OCI-LY7 (cell line): ENCODE results near the gene ERFE. TPM values are rescaled to one million over a fixed set of nuclear protein-coding genes. Genes with fewer than 3 reads are reported as not detected.

Experiments
- Bru-seq: library from RNA; stranded (reverse); fragments of 400-500 nt; gene quantifications from one replicate; lab custom pipeline; 2021; lab: Mats Ljungman, UMichigan
- BruChase-seq, 2 experiments: library from RNA; stranded (reverse); fragments of 400-500 nt; gene quantifications; one replicate each; lab custom pipeline; 2021; lab: Mats Ljungman, UMichigan
- BruUV-seq: library from RNA; stranded (reverse); fragments of 400-500 nt; replicated peaks from 2 replicates; lab custom pipeline; 2021; lab: Mats Ljungman, UMichigan
- CTCF ChIA-PET: fragments of 300-600 bp; sonication (Branson Sonifier 250); formaldehyde crosslinking; loops from one replicate; lab custom pipeline; 2022; ENCODE audit warnings: antibody characterized with exemption; ENCODE audit not compliant: unreplicated experiment; lab: Charles Lee
- POLR2A ChIA-PET: fragments of 300-600 bp; sonication (Branson Sonifier 250); formaldehyde crosslinking; loops from one replicate; lab custom pipeline; 2022; ENCODE audit warnings: antibody characterized with exemption; lab: Charles Lee
- DNase-seq: peaks from one replicate; pipeline ENCODE4 v3.0.0-alpha.2; 2015; ENCODE audit warnings: low spot score
- H2AFZ ChIP-seq: fragments of 200-600 bp; sonication (generic), shearing (Covaris generic); 2 replicates; pipeline ENCODE4 v1.6.1; 2014; ENCODE audit warnings: mild to moderate bottlenecking, antibody characterized with exemption, low read length, moderate library complexity
- H3K27ac ChIP-seq: fragments of 200-600 bp; sonication (generic); 2 replicates; pipeline ENCODE4 v1.5.1; 2014; ENCODE audit warnings: mixed run types, low read depth, mild to moderate bottlenecking, moderate library complexity, low read length, inconsistent platforms; ENCODE audit not compliant: poor library complexity, severe bottlenecking
- H3K36me3 ChIP-seq: fragments of 200-600 bp; sonication (generic); 2 replicates; pipeline ENCODE4 v1.6.1; 2014; ENCODE audit warnings: mild to moderate bottlenecking, antibody characterized with exemption, low read length, moderate library complexity, mixed read lengths; ENCODE audit not compliant: insufficient read depth
- H3K4me1 ChIP-seq: fragments of 200-600 bp; sonication (generic); 2 replicates; pipeline ENCODE4 v1.5.1; 2014; ENCODE audit warnings: mild to moderate bottlenecking, low read length; ENCODE audit not compliant: insufficient read depth, poor library complexity, severe bottlenecking
- H3K4me2 ChIP-seq: fragments of 200-600 bp; sonication (generic); 2 replicates; pipeline ENCODE4 v1.6.1; 2014; ENCODE audit warnings: mild to moderate bottlenecking, low read length
- H3K4me3 ChIP-seq: fragments of 200-600 bp; sonication (generic); 2 replicates; pipeline ENCODE4 v1.5.1; 2014; ENCODE audit warnings: mild to moderate bottlenecking, low read depth, low read length; ENCODE audit not compliant: poor library complexity, severe bottlenecking
- H3K79me2 ChIP-seq: fragments of 200-600 bp; sonication (generic); 2 replicates; pipeline ENCODE4 v1.6.1; 2016; ENCODE audit warnings: low read depth, mild to moderate bottlenecking, low read length, moderate library complexity, mixed read lengths; ENCODE audit not compliant: insufficient read depth
- H3K9me2 ChIP-seq: fragments of 200-600 bp; sonication (generic); 2 replicates; pipeline ENCODE4 v1.6.1; 2016; ENCODE audit warnings: mild to moderate bottlenecking, low read length, mixed read lengths; ENCODE audit not compliant: insufficient read depth
- H3K9me3 ChIP-seq: fragments of 200-600 bp; sonication (generic); 2 replicates; pipeline ENCODE4 v1.6.1; 2014; ENCODE audit warnings: mild to moderate bottlenecking, mixed run types, low read length, mixed read lengths
- H4K20me1 ChIP-seq: fragments of 200-600 bp; sonication (generic); 2 replicates; pipeline ENCODE4 v1.6.1; 2014; ENCODE audit warnings: mild to moderate bottlenecking, antibody characterized with exemption, low read length, moderate library complexity, mixed read lengths; ENCODE audit not compliant: insufficient read depth
- CTCF ChIP-seq: fragments of 200-600 bp; sonication (generic); conservative IDR thresholded peaks from 2 replicates; pipeline ENCODE4 v1.5.1; 2014; ENCODE audit warnings: mild to moderate bottlenecking, antibody characterized with exemption, low read length, moderate library complexity, mixed read lengths
- EZH2phosphoT487 ChIP-seq: fragments of 200-600 bp; sonication (generic); IDR thresholded peaks from 2 replicates; pipeline ENCODE4 v1.6.1; 2018; ENCODE audit warnings: low read depth, borderline replicate concordance, mild to moderate bottlenecking, mixed run types, antibody characterized with exemption, low read length, moderate library complexity, mixed read lengths
- intact Hi-C: fragments of 100-400 bp; cut with micrococcal nuclease; formaldehyde crosslinking; loops from one replicate; pipeline ENCODE4 v1.10.0; 2022; ENCODE audit not compliant: unreplicated experiment
- long read RNA-seq: library from polyadenylated mRNA; stranded (forward); transcript quantifications from one replicate; pipeline ENCODE4 v2.0.0, GENCODE V29; 2022
- total RNA-seq, 2 experiments: library from RNA; depleted of rRNA in 1 of 2; stranded (reverse); fragments of >200 nt in 1 of 2; shearing (Covaris generic) in 1 of 2; gene quantifications; 2 replicates each; pipeline ENCODE4 v1.2.3, GENCODE V29; 2014 to 2022

The ERFE gene, protein sequence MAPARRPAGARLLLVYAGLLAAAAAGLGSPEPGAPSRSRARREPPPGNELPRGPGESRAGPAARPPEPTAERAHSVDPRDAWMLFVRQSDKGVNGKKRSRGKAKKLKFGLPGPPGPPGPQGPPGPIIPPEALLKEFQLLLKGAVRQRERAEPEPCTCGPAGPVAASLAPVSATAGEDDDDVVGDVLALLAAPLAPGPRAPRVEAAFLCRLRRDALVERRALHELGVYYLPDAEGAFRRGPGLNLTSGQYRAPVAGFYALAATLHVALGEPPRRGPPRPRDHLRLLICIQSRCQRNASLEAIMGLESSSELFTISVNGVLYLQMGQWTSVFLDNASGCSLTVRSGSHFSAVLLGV
- total RNA-seq (2014; rRNA removed; shearing (Covaris generic)), result 7.3 and 8.2 TPM in 2 replicates
- total RNA-seq (2022), result 7.6 and 10.2 TPM in 2 replicates
- percentile 31 among the genes with signal in this experiment for Bru-seq, nascent RNA
- BruChase-seq, experiment 1, labeled RNA remaining after a 6-hour chase, result percentile 24 among the genes with signal in this experiment
- percentile 37 among the genes with signal in this experiment for BruChase-seq, experiment 2, labeled RNA remaining after a 2-hour chase
- long read RNA-seq, partial matches to known transcripts, result 1 of 17 reads
- long read RNA-seq, other reads (novel, unspliced or antisense), result 11 of 17 reads

- Histone ChIP-seq H3K9me3 (no peaks in the 10 kb centered on the region), H3K4me3 (peak within 1 kb of the TSS; percentile 64), H3K27ac (no peak within 1 kb of the TSS), H3K4me2 (peak within 1 kb of the TSS; percentile 61), H2AFZ (peak within 1 kb of the TSS; percentile 52; the same call in 1 of the 2 replicates), H4K20me1 (no peaks in the 10 kb centered on the region), H3K4me1 (peaks cover 21% of the 10 kb centered on the region), H3K9me2 (no peaks in the 10 kb centered on the region), H3K79me2 (no peaks in the 10 kb centered on the region), H3K36me3 (no peaks in the 10 kb centered on the region)
- TF ChIP-seq EZH2phosphoT487, result no peak
- no peak for TF ChIP-seq CTCF
- POLR2A ChIA-PET, result no interaction called here
- intact Hi-C loops, result loop anchor here (10.0 kb wide), 1 partner anchor 234 kb away; no protein-coding TSS in a partner anchor
- CTCF ChIA-PET, result no interaction called here
- no TSS peak for BruUV-seq
- DNase-seq, result peak; percentile 70
Observed at GRCh38 chr2:238158509-238159070, at the start of gene ERFE. TSS of gene ERFE (plus strand) at chr2:238158970. CDS start at chr2:238159008, 38 bp downstream.

DNA sequence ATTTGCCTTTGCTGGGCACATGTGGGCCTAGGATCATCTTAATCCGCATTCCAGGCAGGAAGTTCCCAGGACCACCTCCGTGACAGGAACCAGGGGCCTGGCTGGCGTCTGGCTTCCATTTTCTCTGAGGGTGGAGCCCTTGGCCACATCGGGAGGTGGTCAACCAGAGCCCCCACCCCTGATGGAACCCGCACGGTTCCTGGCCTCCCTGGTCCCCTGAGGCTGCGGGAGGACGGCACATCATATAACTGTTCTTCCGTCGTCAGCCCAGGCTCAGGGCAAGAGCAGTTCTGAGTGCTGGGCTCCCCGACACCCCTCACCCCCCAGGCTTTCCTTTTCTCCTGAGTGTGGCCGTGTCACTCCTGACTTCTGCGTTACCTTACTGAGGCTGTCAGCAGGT is 45.2 kb upstream of the ERFE start:
- Histone ChIP-seq H3K4me1 (peaks cover 13% of the 10 kb centered on the region), H3K79me2 (no peaks in the 10 kb centered on the region), H2AFZ (no peak overlapping the region), H3K4me3 (no peak overlapping the region), H3K4me2 (no peak overlapping the region), H4K20me1 (no peaks in the 10 kb centered on the region), H3K9me3 (no peaks in the 10 kb centered on the region), H3K27ac (no peak overlapping the region), H3K9me2 (no peaks in the 10 kb centered on the region), H3K36me3 (no peaks in the 10 kb centered on the region; the same call in 1 of the 2 replicates)
- ChIA-PET POLR2A (no interaction called here), CTCF (no interaction called here)
- intact Hi-C loops, result no loop called here
- TF ChIP-seq EZH2phosphoT487, result no peak
- TF ChIP-seq CTCF, result no peak
- no peak for DNase-seq
- no TSS peak for BruUV-seq
